K562 (cell line): ENCODE results near the gene LAPTM5. TPM values are rescaled to one million over a fixed set of nuclear protein-coding genes. Genes with fewer than 3 reads are reported as not detected.
A peak's percentile ranks its signal among the peaks of the same experiment; 100 is the strongest.

Experiments
- CBX8 ChIP-seq: fragments of 200-600 bp; sonication (generic); IDR thresholded peaks from 2 replicates; pipeline ENCODE4 v1.6.1; 2012; ENCODE audit warnings: borderline replicate concordance, mixed run types, low read depth, mild to moderate bottlenecking, moderate library complexity, mixed read lengths, low read length, control low read depth, inconsistent platforms; ENCODE audit not compliant: poor library complexity, severe bottlenecking; ENCODE audit errors: extremely low read depth
- ESRRA ChIP-seq: fragments of 450-650 bp; IDR thresholded peaks from 2 replicates; pipeline ENCODE4 v1.6.1; 2014; ENCODE audit warnings: low read depth, mild to moderate bottlenecking, moderate library complexity, borderline replicate concordance
- HEY1 ChIP-seq: fragments of 250-450 bp; sonication (Bioruptor Pico); IDR thresholded peaks from 2 replicates; pipeline ENCODE4 v1.5.0; 2020; ENCODE audit warnings: mild to moderate bottlenecking, moderate library complexity, borderline replicate concordance
- RNF219 ChIP-seq: fragments of 250-450 bp; sonication (Bioruptor Pico); IDR thresholded peaks from 2 replicates; pipeline ENCODE4 v1.5.0; 2022; ENCODE audit warnings: mild to moderate bottlenecking
- STAT6 ChIP-seq: sonication (generic); formaldehyde crosslinking; IDR thresholded peaks from 2 replicates; pipeline ENCODE4 v1.8.1; 2023; ENCODE audit warnings: mild to moderate bottlenecking, missing genetic modification reagents
- TBL1XR1 ChIP-seq, 2 experiments: IDR thresholded peaks; 2 replicates each; pipeline ENCODE4 v1.6.1; 2012; ENCODE audit warnings: improper control_type of control experiment in 2 of 2, low read length in 2 of 2, mild to moderate bottlenecking in 1 of 2
- TEAD4 ChIP-seq, 2 experiments: sonication (generic) in 1 of 2; formaldehyde crosslinking in 1 of 2; IDR thresholded peaks; 2 replicates each; pipeline versions ENCODE4 v1.6.1 to v1.8.0; 2012 to 2022; ENCODE audit warnings: borderline replicate concordance in 1 of 2, inconsistent platforms in 1 of 2, low read length in 1 of 2, mild to moderate bottlenecking in 1 of 2, missing genetic modification reagents in 1 of 2
- TFE3 ChIP-seq: fragments of 450-650 bp; formaldehyde crosslinking; IDR thresholded peaks from 2 replicates; pipeline ENCODE4 v1.4.0; 2020; ENCODE audit warnings: mild to moderate bottlenecking, mixed read lengths
- ZNF3 ChIP-seq: fragments of 250-450 bp; sonication (Bioruptor Pico); IDR thresholded peaks from 2 replicates; pipeline ENCODE4 v1.5.0; 2021; ENCODE audit warnings: mild to moderate bottlenecking, moderate library complexity
- polyA plus RNA-seq, 8 experiments: library from polyadenylated mRNA; depleted of rRNA in 4 of 8; stranded (reverse) in 5 of 8; unstranded in 3 of 8; fragments of >200 nt; fragmentation: Nextera tagmentation in 2 of 8; fragmentation: Illumina TruSeq in 1 of 8; extraction: Ambion mirVana in 2 of 8; extraction: Trizol in 1 of 8; gene quantifications; 2 replicates each; pipeline versions ENCODE4 v1.2.1 to v1.2.3, GENCODE V29; 2011 to 2014; ENCODE audit warnings: inconsistent platforms in 1 of 8, missing spikeins in 1 of 8
- total RNA-seq, 7 experiments: library from RNA; depleted of rRNA in 6 of 7; stranded (reverse); fragments of >200 nt in 6 of 7; fragmentation: Illumina TruSeq in 2 of 7; extraction: Trizol in 2 of 7; gene quantifications; 2 replicates each; pipeline versions ENCODE4 v1.2.1 to v1.2.3, GENCODE V29; 2011 to 2021; ENCODE audit warnings: low replicate concordance in 1 of 7
- TF ChIP-seq, protein P1 (sequence below): sonication (generic); formaldehyde crosslinking; IDR thresholded peaks from 2 replicates; pipeline ENCODE4 v1.9.0; 2022; ENCODE audit warnings: mild to moderate bottlenecking, missing genetic modification reagents
- TF ChIP-seq, protein P2 (sequence below): fragments of 250-450 bp; sonication (Bioruptor Pico); IDR thresholded peaks from 2 replicates; pipeline ENCODE4 v1.8.0; 2022; ENCODE audit warnings: inconsistent platforms
- TF ChIP-seq, protein P3 (sequence below): sonication (generic); formaldehyde crosslinking; IDR thresholded peaks from 2 replicates; pipeline ENCODE4 v1.4.0; 2020; ENCODE audit warnings: mild to moderate bottlenecking, missing genetic modification reagents

The LAPTM5 gene
- total and polyA plus RNA-seq, 9 of the 15 experiments (the other 6 are each of a cell fraction or from before 2014, with no cell fraction given), result 2.4 to 47.3 (median 20.3) TPM

DNA sequence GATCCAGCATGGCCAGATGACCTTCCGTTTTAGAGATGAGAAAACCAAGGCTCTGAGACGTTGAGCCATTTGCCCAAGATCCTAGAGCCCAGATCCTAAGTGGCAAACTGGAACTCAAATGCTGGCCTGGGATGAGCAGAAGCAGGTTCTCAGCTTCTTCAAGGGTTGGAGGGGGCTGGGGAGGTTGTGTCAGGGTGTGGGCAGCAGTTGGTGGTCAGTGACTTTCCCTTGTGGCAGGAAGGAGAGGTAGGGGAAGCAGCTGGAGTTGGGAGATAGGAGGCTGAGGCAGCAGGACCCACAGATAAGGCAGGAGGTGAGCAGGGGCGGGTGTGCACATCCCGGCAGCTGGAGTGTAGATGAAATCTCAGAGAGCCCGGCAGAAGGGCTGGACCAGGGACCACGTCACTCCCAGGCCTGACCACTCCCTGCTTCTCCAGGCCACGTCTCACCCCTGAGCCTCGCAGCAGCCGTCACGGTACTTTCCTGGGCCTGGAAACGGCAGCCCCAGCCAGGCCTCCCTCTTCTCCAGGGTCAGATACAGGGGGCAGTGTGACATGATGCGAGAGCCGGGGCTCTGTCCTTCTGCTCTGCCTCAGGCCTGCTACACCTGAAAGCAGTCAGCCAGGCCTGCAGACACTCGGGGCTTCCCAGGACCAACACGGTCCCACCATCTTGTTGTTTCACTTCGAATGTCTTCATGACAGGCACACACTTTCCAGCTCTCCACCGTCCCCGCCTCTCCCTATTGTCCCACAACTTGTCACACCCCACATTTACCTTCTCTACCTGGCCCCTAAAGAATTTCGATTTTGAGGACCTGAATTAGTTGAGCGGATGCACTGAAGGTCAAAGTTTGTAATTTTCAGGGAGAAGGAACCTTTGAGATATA lies 11.5 kb upstream of the LAPTM5 start (continued):
- TF ChIP-seq RNF219 (CRISPR knock-in tag) (no peak), HEY1 (CRISPR knock-in tag) (peak; percentile 94), STAT6 (CRISPR knock-in tag) (no peak), ESRRA (peak; percentile 98), TFE3 (peak; percentile 8), TEAD4 (IDR thresholded peaks at IDR 0.05; ENCODE audit: low read length) (peak; percentile 100), TEAD4 (CRISPR knock-in tag; IDR thresholded peaks at IDR 0.05; ENCODE audit: borderline replicate concordance) (no peak), TBL1XR1 (IDR thresholded peaks at IDR 0.05; ENCODE audit: low read length in 2 of 2) (peak; percentile 95 to 99), ZNF3 (CRISPR knock-in tag) (no peak), CBX8 (no peak)
- TF ChIP-seq, protein P1, sequence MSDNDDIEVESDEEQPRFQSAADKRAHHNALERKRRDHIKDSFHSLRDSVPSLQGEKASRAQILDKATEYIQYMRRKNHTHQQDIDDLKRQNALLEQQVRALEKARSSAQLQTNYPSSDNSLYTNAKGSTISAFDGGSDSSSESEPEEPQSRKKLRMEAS (CRISPR knock-in tag), result peak; percentile 97
- TF ChIP-seq, protein P2, sequence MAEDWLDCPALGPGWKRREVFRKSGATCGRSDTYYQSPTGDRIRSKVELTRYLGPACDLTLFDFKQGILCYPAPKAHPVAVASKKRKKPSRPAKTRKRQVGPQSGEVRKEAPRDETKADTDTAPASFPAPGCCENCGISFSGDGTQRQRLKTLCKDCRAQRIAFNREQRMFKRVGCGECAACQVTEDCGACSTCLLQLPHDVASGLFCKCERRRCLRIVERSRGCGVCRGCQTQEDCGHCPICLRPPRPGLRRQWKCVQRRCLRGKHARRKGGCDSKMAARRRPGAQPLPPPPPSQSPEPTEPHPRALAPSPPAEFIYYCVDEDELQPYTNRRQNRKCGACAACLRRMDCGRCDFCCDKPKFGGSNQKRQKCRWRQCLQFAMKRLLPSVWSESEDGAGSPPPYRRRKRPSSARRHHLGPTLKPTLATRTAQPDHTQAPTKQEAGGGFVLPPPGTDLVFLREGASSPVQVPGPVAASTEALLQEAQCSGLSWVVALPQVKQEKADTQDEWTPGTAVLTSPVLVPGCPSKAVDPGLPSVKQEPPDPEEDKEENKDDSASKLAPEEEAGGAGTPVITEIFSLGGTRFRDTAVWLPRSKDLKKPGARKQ (CRISPR knock-in tag), result no peak
- TF ChIP-seq, protein P3, sequence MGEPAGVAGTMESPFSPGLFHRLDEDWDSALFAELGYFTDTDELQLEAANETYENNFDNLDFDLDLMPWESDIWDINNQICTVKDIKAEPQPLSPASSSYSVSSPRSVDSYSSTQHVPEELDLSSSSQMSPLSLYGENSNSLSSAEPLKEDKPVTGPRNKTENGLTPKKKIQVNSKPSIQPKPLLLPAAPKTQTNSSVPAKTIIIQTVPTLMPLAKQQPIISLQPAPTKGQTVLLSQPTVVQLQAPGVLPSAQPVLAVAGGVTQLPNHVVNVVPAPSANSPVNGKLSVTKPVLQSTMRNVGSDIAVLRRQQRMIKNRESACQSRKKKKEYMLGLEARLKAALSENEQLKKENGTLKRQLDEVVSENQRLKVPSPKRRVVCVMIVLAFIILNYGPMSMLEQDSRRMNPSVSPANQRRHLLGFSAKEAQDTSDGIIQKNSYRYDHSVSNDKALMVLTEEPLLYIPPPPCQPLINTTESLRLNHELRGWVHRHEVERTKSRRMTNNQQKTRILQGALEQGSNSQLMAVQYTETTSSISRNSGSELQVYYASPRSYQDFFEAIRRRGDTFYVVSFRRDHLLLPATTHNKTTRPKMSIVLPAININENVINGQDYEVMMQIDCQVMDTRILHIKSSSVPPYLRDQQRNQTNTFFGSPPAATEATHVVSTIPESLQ (CRISPR knock-in tag), result no peak
